OCI-LY3 (cell line): ENCODE measurements around the gene ILRUN.

Source experiments
- EZH2phosphoT487 ChIP-seq: fragments of 200-600 bp; shearing (Covaris generic); IDR thresholded peaks from 2 replicates; pipeline ENCODE4 v1.6.1; 2018; ENCODE audit warnings: antibody characterized with exemption, mixed run types, low read depth
- TF ChIP-seq, protein P1 (sequence below): fragments of 200-600, 300-600 bp; sonication (generic); IDR thresholded peaks from 2 replicates; pipeline ENCODE4 v1.5.1; 2014; ENCODE audit warnings: antibody characterized with exemption, low read length, low read depth

DNA sequence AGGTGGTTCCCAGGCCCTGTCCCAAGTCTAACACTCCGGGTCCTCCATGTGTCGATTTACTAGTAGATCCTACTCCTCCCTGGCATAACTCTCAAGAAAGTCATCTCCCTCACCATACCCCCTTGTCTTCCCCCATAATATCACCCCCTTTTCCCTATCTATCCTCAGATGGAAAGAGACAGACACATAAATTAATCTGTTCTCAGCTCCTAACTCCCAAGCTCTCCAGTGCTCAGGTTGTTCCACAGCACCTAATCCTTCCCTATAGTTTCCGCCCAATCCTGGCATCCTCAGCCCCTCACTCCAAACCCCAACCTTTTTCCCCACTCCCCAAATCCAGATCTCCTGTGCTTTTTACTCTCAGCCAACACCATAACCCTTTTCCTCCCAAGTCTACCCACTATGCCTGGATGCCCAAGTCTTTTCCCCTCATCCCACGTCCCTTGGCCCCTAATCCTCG is 808 bp downstream of the ILRUN start:
- TF ChIP-seq, protein P1, sequence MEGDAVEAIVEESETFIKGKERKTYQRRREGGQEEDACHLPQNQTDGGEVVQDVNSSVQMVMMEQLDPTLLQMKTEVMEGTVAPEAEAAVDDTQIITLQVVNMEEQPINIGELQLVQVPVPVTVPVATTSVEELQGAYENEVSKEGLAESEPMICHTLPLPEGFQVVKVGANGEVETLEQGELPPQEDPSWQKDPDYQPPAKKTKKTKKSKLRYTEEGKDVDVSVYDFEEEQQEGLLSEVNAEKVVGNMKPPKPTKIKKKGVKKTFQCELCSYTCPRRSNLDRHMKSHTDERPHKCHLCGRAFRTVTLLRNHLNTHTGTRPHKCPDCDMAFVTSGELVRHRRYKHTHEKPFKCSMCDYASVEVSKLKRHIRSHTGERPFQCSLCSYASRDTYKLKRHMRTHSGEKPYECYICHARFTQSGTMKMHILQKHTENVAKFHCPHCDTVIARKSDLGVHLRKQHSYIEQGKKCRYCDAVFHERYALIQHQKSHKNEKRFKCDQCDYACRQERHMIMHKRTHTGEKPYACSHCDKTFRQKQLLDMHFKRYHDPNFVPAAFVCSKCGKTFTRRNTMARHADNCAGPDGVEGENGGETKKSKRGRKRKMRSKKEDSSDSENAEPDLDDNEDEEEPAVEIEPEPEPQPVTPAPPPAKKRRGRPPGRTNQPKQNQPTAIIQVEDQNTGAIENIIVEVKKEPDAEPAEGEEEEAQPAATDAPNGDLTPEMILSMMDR, result no peak
- no peak for TF ChIP-seq EZH2phosphoT487
